MCF 10A (cell line): ENCODE results near the gene CFAP43. TPM values are rescaled to one million over a fixed set of nuclear protein-coding genes. Genes with fewer than 3 reads are reported as not detected.
A peak's percentile ranks its signal among the peaks of the same experiment; 100 is the strongest.

Source experiments
- BruUV-seq: library from RNA; stranded (reverse); fragments of 400-500 nt; replicated peaks from 2 replicates; lab custom pipeline; 2021; lab: Mats Ljungman, UMichigan
- CTCF ChIA-PET: fragments of 300-600 bp; sonication (Branson Sonifier 250); formaldehyde crosslinking; extraction: SDS; loops from one replicate; lab custom pipeline; 2021; ENCODE audit warnings: antibody characterized with exemption, inconsistent platforms; lab: Yijun Ruan, JAX
- POLR2A ChIA-PET: fragments of 300-600, 350-650 bp; sonication (Branson Sonifier 250); formaldehyde crosslinking; extraction: SDS; loops from one replicate; lab custom pipeline; 2020; ENCODE audit warnings: antibody characterized with exemption, inconsistent platforms; lab: Yijun Ruan, JAX
- DNase-seq: peaks from one replicate; pipeline ENCODE4 v3.0.0-alpha.2; 2018; ENCODE audit not compliant: unreplicated experiment
- H3K27ac Mint-ChIP-seq: one replicate; pipeline ENCODE4 v1.8.0; 2022; ENCODE audit warnings: mild to moderate bottlenecking, low read depth, mixed read lengths; ENCODE audit not compliant: unreplicated experiment
- H3K27me3 Mint-ChIP-seq: one replicate; pipeline ENCODE4 v1.8.0; 2022; ENCODE audit warnings: mixed read lengths; ENCODE audit not compliant: insufficient read depth, unreplicated experiment
- H3K36me3 Mint-ChIP-seq: one replicate; pipeline ENCODE4 v1.8.0; 2022; ENCODE audit warnings: mild to moderate bottlenecking, moderate library complexity, mixed read lengths; ENCODE audit not compliant: insufficient read depth, unreplicated experiment
- H3K4me1 Mint-ChIP-seq: one replicate; pipeline ENCODE4 v1.8.0; 2022; ENCODE audit warnings: mixed read lengths; ENCODE audit not compliant: insufficient read depth, unreplicated experiment
- H3K4me3 Mint-ChIP-seq: one replicate; pipeline ENCODE4 v1.8.0; 2022; ENCODE audit warnings: mild to moderate bottlenecking, moderate library complexity, mixed read lengths; ENCODE audit not compliant: unreplicated experiment
- H3K9me3 Mint-ChIP-seq: one replicate; pipeline ENCODE4 v1.8.0; 2022; ENCODE audit warnings: mixed read lengths; ENCODE audit not compliant: unreplicated experiment
- intact Hi-C: fragments of 100-400 bp; cut with micrococcal nuclease; formaldehyde crosslinking; loops from 2 replicates; pipeline ENCODE4 v1.14.1; 2022
- total RNA-seq: library from RNA; stranded (reverse); gene quantifications from 2 replicates; pipeline ENCODE4 v1.2.3, GENCODE V29; 2022
- TF ChIP-seq, protein P1 (sequence below): fragments of 200-600 bp; IDR thresholded peaks from one replicate; pipeline ENCODE4 v1.8.0; 2022; ENCODE audit warnings: antibody characterized with exemption, mild to moderate bottlenecking; ENCODE audit not compliant: unreplicated experiment

Gene CFAP43
- total RNA-seq, 1 experiment from 2014 or later = 0.42 TPM

DNA sequence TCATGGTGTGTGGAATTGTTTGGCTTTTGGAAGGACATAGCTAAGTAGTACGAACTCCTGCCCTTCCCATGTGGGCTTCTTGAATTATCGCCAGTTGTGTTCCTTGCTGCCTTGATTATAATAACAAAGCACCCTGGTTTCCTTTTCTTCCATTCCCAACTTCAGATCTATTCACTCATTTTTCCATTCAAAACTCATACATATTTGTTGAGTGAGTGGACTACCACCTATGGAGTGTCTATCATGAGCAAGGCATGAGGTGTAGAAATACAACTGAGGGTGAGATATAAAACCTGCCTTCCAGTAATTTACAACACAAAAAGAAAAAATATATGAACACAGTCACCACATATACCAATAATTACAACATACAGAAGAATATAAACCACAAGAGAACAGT lies 141.6 kb downstream of the CFAP43 start:
- Mint-ChIP-seq H3K27me3 (no peaks in the 10 kb centered on the region), H3K4me3 (no peak overlapping the region), H3K27ac (no peak overlapping the region), H3K36me3 (peaks cover 6% of the 10 kb centered on the region), H3K9me3 (peaks cover 11% of the 10 kb centered on the region), H3K4me1 (peaks cover 25% of the 10 kb centered on the region)
- intact Hi-C loops = no loop called here
- no TSS peak for BruUV-seq
- POLR2A ChIA-PET = interaction anchor here (0.7 to 31.8 kb wide), 7 partner anchors 8 to 126 kb away, joined by 3 to 1749 read pairs (median 3); partner anchors contain the start of gene SFR1
- DNase-seq = no peak
- CTCF ChIA-PET = interaction anchor here (0.9 to 2.2 kb wide), 4 partner anchors 10 to 205 kb away, joined by 3 to 6 read pairs (median 4); partner anchors contain the start of gene SFR1
- TF ChIP-seq, protein P1, sequence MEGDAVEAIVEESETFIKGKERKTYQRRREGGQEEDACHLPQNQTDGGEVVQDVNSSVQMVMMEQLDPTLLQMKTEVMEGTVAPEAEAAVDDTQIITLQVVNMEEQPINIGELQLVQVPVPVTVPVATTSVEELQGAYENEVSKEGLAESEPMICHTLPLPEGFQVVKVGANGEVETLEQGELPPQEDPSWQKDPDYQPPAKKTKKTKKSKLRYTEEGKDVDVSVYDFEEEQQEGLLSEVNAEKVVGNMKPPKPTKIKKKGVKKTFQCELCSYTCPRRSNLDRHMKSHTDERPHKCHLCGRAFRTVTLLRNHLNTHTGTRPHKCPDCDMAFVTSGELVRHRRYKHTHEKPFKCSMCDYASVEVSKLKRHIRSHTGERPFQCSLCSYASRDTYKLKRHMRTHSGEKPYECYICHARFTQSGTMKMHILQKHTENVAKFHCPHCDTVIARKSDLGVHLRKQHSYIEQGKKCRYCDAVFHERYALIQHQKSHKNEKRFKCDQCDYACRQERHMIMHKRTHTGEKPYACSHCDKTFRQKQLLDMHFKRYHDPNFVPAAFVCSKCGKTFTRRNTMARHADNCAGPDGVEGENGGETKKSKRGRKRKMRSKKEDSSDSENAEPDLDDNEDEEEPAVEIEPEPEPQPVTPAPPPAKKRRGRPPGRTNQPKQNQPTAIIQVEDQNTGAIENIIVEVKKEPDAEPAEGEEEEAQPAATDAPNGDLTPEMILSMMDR = no peak

DNA sequence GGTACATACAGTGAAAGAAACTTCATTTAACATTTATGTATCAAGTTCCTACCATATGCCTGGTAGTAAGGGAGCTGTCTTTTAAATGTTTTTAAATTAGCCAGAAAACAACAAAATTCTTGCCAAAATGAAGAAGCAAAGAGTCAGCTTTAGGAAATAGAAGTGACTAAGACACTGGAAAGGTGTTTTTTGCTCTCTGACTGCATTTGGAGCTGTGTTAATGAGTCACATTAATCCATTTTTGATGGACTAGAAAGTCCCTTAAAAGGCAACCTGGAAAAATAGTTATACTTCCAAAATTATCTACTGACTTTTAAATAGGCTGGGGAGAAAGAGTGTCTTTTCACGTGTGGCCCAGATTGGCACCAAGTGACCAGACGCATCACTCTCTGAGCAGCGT lies 142.5 kb downstream of the CFAP43 start:
- Mint-ChIP-seq H3K27ac (no peak overlapping the region), H3K27me3 (no peaks in the 10 kb centered on the region), H3K36me3 (peaks cover 6% of the 10 kb centered on the region), H3K4me1 (peaks cover 26% of the 10 kb centered on the region), H3K4me3 (no peak overlapping the region), H3K9me3 (peaks cover 11% of the 10 kb centered on the region)
- intact Hi-C loops = no loop called here
- TF ChIP-seq, protein P1 = no peak
- ChIA-PET POLR2A (interaction anchor here (0.6 to 31.8 kb wide), 8 partner anchors 8 to 38 kb away, joined by 3 to 1749 read pairs (median 3); partner anchors contain the start of gene SFR1), CTCF (interaction anchor here (1.6 to 2.2 kb wide), 2 partner anchors 9 to 32 kb away, joined by 5 to 8 read pairs; no protein-coding TSS in a partner anchor)
- DNase-seq = no peak
- BruUV-seq = no TSS peak

DNA sequence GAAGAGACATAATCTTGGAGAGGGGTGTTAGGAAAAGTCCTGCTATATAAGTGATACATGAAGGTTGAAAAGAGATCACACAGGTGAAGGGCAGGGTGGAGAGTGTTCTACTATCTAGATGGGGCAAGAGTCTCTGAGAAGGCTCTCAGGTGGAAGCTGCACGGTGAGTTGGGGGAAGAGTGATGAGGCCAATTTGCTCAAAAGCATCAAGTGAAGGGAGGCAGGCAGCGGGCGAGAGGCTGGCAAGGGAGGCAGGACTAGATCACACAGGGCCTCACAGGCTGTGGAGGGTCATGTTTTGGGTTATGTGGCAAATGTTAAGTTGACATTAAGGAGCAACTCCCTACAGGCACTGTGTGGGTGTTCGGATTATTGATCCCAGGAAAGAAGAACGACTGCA lies 143.9 kb downstream of the CFAP43 start:
- peaks cover 11% of the 10 kb centered on the region for H3K9me3 Mint-ChIP-seq
- CTCF ChIA-PET = interaction anchor here (0.6 to 1.6 kb wide), 3 partner anchors 12 to 33 kb away, joined by 3 to 8 read pairs (median 4); no protein-coding TSS in a partner anchor
- BruUV-seq = no TSS peak
- POLR2A ChIA-PET = interaction anchor here (0.7 to 31.8 kb wide), 4 partner anchors 8 to 250 kb away, joined by 3 to 1749 read pairs (median 3); partner anchors contain the start of genes ITPRIP and SFR1
- H3K27me3 Mint-ChIP-seq = no peaks in the 10 kb centered on the region
- DNase-seq = no peak
- no peak overlapping the region for H3K4me3 Mint-ChIP-seq
- no peak overlapping the region for H3K27ac Mint-ChIP-seq
- H3K4me1 Mint-ChIP-seq = peaks cover 34% of the 10 kb centered on the region
- peaks cover under 1% of the 10 kb centered on the region for H3K36me3 Mint-ChIP-seq
- intact Hi-C loops = no loop called here
- TF ChIP-seq, protein P1 = no peak

DNA sequence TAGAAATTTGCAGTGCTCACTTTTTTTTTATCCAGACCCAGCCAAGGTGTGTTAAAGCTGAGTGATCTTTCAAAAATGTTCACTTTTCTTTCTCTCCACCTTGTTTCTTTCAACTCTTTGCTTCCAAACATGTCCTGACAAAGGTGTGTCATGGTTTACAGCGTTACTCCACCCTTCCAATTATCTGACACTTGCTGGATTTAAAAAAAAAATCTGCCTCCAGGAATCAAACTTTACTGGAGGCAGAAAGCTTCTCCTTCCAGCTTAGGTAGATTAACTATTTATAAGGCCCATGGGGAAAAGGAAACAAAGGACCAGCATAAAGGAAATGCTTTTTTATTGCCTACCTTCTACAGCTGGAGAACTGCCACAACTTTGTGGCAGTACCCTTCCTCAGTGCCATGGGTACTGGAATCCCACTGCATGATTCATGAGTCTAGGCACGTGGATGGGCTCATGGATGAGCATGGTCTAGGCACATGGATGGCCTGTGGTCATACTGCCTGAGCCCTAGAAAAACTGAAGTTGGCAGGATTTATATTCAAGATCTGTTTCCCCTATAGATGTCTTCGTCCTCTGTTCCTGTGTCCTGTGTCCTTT lies 146.3 kb downstream of the CFAP43 start, which contains the start of gene COL17A1:
Gene COL17A1 (minus strand): TSS at position 80 of the 600 bp plus-strand sequence. CDS start 5,207 bp downstream, outside the sequence.
- CTCF ChIA-PET = interaction anchor here (0.6 to 0.7 kb wide), 2 partner anchors 143 to 1557 kb away, joined by 3 to 9 read pairs; no protein-coding TSS in a partner anchor

More for the DNA sequence above, 146.3 kb downstream of the CFAP43 start, which contains the start of gene COL17A1:
- H3K36me3 Mint-ChIP-seq = no peaks in the 10 kb centered on the region
- peak; percentile 50 for DNase-seq
- H3K27ac Mint-ChIP-seq = peak within 1 kb of the TSS; percentile 97
- no TSS peak for BruUV-seq
- peak within 1 kb of the TSS; percentile 83 for H3K4me3 Mint-ChIP-seq
- H3K27me3 Mint-ChIP-seq = no peaks in the 10 kb centered on the region
- peaks cover 42% of the 10 kb centered on the region for H3K4me1 Mint-ChIP-seq
- TF ChIP-seq, protein P1 = no peak
- intact Hi-C loops = loop anchor here (1.0 kb wide), 1 partner anchor 35 kb away; no protein-coding TSS in a partner anchor
- peaks cover 6% of the 10 kb centered on the region for H3K9me3 Mint-ChIP-seq
- POLR2A ChIA-PET = interaction anchor here (0.7 to 31.8 kb wide), 23 partner anchors 8 to 361 kb away, joined by 3 to 1749 read pairs (median 4); partner anchors contain the start of genes GSTO1 and SFR1
